Measurements from ENCODE around the gene KMT2A.

DNA sequence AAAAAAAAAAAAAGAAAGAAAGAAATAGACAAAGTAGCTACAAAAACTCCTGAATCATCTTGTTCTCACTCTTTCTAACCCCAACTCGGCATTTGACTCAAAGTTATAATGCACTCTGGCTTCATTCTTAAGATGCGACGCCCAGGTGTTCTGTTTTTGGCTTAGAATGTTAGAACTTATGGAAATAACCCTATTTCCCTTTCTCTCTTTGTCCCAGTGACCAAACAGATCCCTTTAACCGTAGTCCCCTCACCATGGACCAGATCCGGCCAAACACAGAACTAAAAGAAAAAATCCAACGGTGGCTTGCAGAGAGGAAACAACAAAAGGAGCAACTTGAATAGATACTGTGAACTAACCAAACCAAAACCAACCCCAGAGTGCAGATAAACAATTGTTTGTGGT lies 40.2 kb upstream of the KMT2A start:
- TF ChIP-seq POLR2AphosphoS5 (IDR thresholded peaks at IDR 0.05; ENCODE audit: low read depth, low read length), result no peak
- TF ChIP-seq POU2F2 (IDR thresholded peaks at IDR 0.05; ENCODE audit: low read depth, low read length), result no peak
- TF ChIP-seq TAF1 (IDR thresholded peaks at IDR 0.05; ENCODE audit: low read depth, low read length), result no peak
- no peak for TF ChIP-seq POLR2A (IDR thresholded peaks at IDR 0.05; ENCODE audit: low read depth, low read length)
- no peak for TF ChIP-seq SPI1 (IDR thresholded peaks at IDR 0.05; ENCODE audit: low read depth, low read length)
- TF ChIP-seq PAX5 (IDR thresholded peaks at IDR 0.05; ENCODE audit: insufficient read depth, low read length, severe bottlenecking), result no peak
